Neural crest cell (in vitro differentiated cells): ENCODE measurements around the gene SNX8. TPM values are rescaled to one million over a fixed set of nuclear protein-coding genes. Genes with fewer than 3 reads are reported as not detected.
A peak's percentile ranks its signal among the peaks of the same experiment; 100 is the strongest.

Experiments
- DNase-seq: peaks from one replicate; pipeline ENCODE4 v3.0.0; 2021; ENCODE audit warnings: low read depth, mixed read lengths, low spot score
- H3K27ac Mint-ChIP-seq: one replicate; pipeline ENCODE4 v1.8.0; 2021; ENCODE audit warnings: mild to moderate bottlenecking, mixed read lengths; ENCODE audit not compliant: unreplicated experiment
- H3K27me3 Mint-ChIP-seq: 2 replicates; pipeline ENCODE4 v1.8.0; 2021; ENCODE audit warnings: low read depth, mild to moderate bottlenecking, mixed read lengths
- H3K36me3 Mint-ChIP-seq: 2 replicates; pipeline ENCODE4 v1.8.0; 2021; ENCODE audit warnings: low read depth, mild to moderate bottlenecking, mixed read lengths
- H3K4me1 Mint-ChIP-seq: 2 replicates; pipeline ENCODE4 v1.8.0; 2021; ENCODE audit warnings: mixed read lengths
- H3K4me3 Mint-ChIP-seq: one replicate; pipeline ENCODE4 v1.8.0; 2021; ENCODE audit warnings: mild to moderate bottlenecking, mixed read lengths
- H3K9me3 Mint-ChIP-seq: 2 replicates; pipeline ENCODE4 v1.8.0; 2021; ENCODE audit warnings: mixed read lengths
- CTCF ChIP-seq: fragments of 200-600 bp; sonication (generic); conservative IDR thresholded peaks from 2 replicates; pipeline ENCODE4 v1.5.0; 2021; ENCODE audit warnings: antibody characterized with exemption, mild to moderate bottlenecking
- total RNA-seq: library from RNA; stranded (reverse); gene quantifications from 2 replicates; pipeline ENCODE4 v1.2.1, GENCODE V29; 2021

The SNX8 gene
- total RNA-seq, 1 donor from 2014 or later = 31.8 TPM

DNA sequence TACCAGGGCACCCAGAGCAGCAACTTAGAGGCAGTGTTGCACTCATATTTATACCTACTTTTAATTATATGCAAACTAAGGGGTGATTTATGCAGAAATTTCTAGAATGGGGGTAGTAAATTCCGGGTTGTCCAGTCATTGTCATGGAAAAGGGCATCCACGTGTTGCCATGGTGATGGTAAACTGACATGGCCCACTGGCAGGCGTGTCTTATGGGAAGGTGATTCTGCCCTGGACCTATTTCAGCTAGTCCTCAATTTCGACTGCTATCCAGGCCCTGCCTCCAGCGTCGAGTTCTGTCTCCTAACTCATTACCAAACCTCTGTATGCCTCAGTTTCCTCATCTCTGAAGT lies 12.8 kb downstream of the SNX8 start:
- DNase-seq = no peak
- Mint-ChIP-seq H3K36me3 (no peaks in the 10 kb centered on the region), H3K4me3 (peak overlapping the region; percentile 10), H3K27ac (no peak overlapping the region), H3K27me3 (no peaks in the 10 kb centered on the region), H3K9me3 (peaks cover 2% of the 10 kb centered on the region), H3K4me1 (peaks cover 17% of the 10 kb centered on the region)
- TF ChIP-seq CTCF = no peak

DNA sequence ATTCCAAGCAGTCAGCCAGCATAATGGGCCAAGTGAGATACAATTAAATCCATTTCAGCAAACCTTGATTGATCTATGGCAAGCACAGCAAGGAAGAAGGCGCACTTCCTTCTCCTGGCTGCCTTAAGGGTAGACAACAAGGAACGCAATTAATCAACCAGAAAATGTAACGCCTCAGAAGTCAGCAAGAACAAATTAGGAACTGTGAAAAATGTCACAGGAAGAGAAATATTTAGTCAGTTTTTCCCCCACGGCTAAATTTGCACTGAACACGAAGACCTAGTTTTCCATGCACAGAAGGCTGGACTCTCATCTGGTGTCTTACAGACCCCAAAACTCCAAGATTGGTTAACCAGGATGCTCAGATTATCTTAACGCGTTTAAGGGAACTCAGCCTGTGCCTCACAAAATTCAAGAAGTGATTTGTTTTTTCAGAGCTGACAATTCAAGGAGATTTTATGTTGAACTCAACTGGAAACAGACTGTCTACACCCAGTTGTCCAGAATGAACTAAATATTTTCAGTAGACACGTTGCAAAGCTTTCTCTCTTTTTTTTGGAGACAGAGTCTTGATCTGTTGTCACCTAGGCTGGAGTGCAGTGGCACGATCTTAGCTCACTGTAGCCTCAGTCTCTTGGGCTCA lies 14.2 kb downstream of the SNX8 start:
- H3K36me3 Mint-ChIP-seq = no peaks in the 10 kb centered on the region
- no peak for TF ChIP-seq CTCF
- peaks cover 2% of the 10 kb centered on the region for H3K9me3 Mint-ChIP-seq

GRCh38 chr7:2299131-2299829 lies 15.0 kb downstream of the SNX8 start:
- Mint-ChIP-seq H3K9me3 (peaks cover 2% of the 10 kb centered on the region), H3K27ac (no peak overlapping the region), H3K36me3 (no peaks in the 10 kb centered on the region), H3K27me3 (no peaks in the 10 kb centered on the region), H3K4me3 (no peak overlapping the region), H3K4me1 (peaks cover 17% of the 10 kb centered on the region)
- TF ChIP-seq CTCF = no peak
- DNase-seq = no peak

More for the DNA sequence above, 14.2 kb downstream of the SNX8 start:
- no peaks in the 10 kb centered on the region for H3K27me3 Mint-ChIP-seq
- no peak for DNase-seq
- no peak overlapping the region for H3K4me3 Mint-ChIP-seq
- no peak overlapping the region for H3K27ac Mint-ChIP-seq
- peaks cover 17% of the 10 kb centered on the region for H3K4me1 Mint-ChIP-seq

DNA sequence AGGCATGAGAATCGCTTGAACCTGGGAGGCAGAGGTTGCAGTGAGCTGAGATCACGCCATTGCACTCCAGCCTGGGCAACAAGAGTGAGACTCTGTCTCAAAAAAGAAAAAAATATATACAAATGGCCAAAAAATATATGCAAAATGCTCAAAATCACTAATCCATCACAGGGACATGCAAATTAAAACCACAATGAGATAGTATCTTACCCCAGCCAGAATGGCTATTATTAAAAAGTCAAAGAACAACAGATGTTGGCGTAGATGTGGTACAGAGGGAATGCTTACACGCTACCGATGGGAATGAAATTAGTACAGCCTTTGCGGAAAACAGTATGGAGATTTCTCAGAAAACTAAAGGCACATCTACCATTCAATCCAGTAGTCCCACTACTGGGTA lies 17.4 kb downstream of the SNX8 start:
- no peaks in the 10 kb centered on the region for H3K36me3 Mint-ChIP-seq
- no peak for DNase-seq
- peaks cover 17% of the 10 kb centered on the region for H3K4me1 Mint-ChIP-seq
- no peak for TF ChIP-seq CTCF
- no peak overlapping the region for H3K4me3 Mint-ChIP-seq
- H3K27ac Mint-ChIP-seq = no peak overlapping the region
- H3K27me3 Mint-ChIP-seq = no peaks in the 10 kb centered on the region
- H3K9me3 Mint-ChIP-seq = peaks cover 2% of the 10 kb centered on the region

DNA sequence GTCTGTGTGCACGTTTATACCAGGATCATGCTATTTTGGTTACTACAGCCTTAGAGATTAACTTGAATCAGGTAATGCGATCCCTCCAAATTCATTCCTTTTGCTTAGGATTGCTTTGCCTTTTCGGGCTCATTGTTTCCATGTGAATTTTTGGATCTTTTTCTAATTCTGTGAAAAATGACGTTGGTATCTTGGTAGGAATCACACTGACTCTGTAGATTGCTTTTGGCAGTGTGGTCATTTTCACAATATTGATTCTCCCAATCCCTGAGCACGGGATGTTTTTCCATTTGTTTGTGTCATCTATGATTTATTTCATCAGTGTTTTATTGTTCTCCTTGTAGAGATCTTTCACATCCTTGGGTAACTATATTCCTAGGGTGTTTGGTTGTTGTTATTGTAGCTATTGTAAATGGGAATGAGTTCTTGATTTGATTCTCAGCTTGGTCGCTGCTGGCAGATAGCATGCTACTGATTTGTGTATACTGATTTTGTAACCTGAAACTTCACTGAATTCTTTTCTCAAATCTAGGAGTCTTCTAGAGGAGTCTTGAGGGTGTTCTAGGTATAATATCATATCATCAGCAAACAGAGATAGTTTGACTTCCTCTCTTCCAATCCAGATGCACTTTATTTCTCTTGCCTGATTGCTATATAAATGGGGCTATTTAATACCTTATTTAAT lies 18.2 kb downstream of the SNX8 start:
- Mint-ChIP-seq H3K9me3 (no peaks in the 10 kb centered on the region), H3K27ac (no peak overlapping the region), H3K36me3 (no peaks in the 10 kb centered on the region), H3K27me3 (no peaks in the 10 kb centered on the region), H3K4me1 (peaks cover 11% of the 10 kb centered on the region), H3K4me3 (no peak overlapping the region)
- no peak for DNase-seq
- no peak for TF ChIP-seq CTCF
